Islet of Langerhans (tissue), 1 donor: Measurements from ENCODE around the gene GNG7.
"Not testable (repeated sequence)": the region's sequence is repeated elsewhere in the genome, so short reads cannot be mapped to it uniquely, and the experiment has no call there.

ENCODE experiments used
- FAIRE-seq: peaks from one replicate; lab custom pipeline; 2011; peaks lifted over from hg19 to GRCh38; lab: Jason Lieb, UNC

The GNG7 gene

DNA sequence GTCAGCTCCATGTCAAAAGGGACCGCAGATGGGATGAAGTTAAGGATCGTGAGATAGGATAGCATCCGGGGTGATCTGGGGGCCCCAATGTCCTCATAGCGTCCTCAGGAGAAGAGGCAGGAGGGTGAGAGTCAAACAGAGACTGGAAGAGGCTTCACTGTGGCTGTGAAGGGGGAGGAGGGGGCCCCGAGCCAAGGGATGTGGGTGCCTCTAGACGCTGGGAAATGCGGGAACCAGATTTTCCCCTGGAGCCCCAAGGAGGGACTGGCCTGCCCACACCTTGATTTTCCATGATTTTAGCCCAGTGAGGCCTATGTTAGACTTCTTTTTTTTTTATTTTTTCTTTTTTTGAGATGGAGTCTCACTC lies 61.2 kb downstream of the GNG7 start:
- FAIRE-seq = no peak

DNA sequence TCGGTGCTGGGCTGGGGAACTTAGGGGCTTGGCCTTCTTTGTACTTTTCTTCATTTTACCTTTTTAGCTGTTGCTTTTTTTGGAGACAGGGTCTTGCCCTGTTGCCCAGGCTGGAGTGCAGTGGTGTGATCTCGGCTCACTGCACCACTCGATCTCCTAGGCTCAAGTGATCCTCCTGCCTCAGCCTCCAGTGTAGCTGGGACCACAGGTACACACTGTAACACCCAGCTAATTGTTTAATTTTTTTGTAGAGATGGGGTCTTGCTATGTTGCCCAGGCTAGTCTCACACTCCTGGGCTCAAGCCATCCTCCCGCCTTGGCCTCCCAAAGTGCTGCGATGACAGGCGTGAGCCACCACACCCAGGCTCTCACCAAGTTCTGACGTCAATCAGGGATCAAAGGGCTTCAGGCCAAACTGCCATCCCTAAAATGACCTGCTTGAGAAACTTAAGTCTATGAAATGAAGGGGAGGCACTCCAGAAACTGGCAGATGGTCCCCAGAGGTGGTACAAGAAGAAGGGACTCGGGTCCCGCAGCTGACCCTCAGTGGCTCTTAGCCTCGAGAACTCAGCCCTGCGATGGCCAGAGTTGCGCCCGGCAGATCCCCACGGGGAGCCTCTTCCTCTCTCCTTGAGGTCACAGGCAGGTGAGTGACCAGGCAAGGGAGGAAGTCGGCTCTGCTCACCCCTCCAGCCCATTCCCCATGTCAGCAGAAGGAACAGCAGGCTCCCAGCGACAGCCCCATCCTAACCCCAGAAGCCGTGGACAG lies 61.7 kb downstream of the GNG7 start:
- FAIRE-seq = no peak

DNA sequence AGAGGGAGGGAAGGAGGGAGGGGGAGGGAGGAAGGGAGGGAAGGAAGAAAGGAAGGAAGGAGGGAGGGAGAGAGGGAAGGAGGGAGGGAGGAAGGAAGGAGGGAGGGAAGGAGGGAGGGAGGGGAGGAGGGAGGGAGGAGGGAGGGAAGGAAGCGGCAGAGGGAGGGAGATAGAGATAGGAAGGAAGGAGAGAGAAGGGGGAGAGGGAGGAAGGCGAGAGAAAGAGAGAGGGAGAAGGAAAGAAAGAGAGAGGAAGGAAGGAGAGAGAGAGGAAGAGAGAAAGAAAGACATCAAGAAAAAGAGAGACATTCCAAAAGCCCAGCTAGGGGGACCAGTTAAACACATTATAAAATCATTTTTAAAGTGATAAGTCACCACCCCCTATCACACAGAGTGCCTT lies 62.5 kb downstream of the GNG7 start:
- FAIRE-seq = no peak

DNA sequence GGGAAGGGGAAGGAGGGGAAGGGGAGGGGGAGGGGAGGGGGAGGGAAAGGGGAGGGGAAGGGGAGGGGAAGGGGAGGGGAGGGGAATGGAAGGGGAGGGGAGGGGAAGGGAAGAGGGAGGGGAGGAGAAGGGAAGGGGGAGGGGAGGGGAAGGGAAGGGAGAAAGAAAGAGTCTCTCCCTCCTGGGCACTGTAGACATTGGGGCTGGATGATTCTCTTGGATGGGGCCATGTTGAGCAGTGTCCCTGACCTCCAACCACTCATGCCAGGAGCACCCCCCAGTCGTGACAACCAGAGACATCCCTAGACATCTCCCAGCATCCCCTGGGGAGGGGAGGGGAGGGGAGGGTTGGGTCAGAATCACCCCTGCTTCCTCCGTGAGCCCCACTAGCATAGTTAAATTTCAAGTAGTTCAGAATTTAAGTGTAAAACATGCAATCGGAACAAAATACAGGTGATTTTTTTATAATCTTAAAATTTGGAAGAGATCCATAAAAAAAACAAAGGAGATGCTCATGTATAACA lies 64.0 kb downstream of the GNG7 start:
- FAIRE-seq = no peak

- no peak for FAIRE-seq
These were observed 65.4 kb downstream of the GNG7 start for GRCh38 chr19:2636897-2637683.

DNA sequence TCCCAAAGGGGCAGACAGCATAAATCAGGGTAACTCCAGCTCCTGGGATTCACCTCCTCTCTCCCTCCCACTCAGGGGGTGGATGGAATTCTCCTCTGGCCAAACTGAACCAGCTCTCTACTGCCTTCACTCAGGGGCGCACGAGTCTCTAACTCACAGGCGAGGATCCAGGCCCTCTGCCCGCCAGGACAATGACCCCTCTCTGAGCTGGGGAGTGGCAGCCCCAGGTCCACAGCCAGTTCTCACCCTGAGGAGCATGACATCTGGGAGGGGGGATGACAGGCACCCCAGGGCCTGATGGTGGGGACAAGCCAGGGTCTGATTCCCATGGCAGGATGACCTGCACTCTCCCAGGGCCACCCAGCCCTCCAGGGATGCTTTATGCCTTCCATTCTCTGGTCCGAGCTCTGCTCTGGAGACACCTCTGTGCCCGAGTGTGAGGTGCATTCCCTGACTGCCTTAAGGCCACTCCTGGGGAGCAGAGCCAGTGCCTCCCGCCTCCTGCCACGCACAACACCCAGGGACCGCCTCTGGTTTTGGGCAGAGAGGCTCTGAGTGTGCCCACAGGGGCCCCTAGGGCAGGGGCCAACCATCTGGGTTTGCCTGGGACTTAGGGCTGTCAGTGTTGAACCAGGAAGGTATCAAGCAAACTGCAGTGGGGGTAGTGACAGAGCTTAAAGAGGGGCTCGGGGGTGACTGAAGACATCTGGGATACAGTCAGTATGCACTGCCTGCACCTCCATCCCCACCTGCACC lies 66.2 kb downstream of the GNG7 start:
- no peak for FAIRE-seq

DNA sequence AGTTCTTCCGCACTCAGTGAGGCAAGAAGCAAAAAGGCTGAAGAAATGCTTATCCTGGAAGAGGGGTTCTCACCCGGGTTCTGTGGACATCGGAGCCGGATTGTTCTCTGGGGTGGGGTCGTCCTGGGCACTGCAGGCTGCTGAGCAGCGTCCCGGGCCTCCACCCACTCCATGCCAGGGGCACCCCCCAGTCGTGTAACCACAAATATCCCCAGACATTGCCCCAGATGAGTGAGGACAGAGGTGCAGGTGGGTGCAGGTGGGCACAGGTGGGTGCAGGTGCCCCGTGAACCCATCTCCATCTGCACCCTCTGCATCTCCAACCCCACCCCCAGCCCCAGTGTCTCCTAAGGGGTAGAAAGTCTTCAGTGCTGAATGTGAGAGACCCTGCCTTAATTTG lies 67.5 kb downstream of the GNG7 start:
- no peak for FAIRE-seq

- no peak for FAIRE-seq
These were observed 68.1 kb downstream of the GNG7 start for GRCh38 chr19:2634228-2634951.

DNA sequence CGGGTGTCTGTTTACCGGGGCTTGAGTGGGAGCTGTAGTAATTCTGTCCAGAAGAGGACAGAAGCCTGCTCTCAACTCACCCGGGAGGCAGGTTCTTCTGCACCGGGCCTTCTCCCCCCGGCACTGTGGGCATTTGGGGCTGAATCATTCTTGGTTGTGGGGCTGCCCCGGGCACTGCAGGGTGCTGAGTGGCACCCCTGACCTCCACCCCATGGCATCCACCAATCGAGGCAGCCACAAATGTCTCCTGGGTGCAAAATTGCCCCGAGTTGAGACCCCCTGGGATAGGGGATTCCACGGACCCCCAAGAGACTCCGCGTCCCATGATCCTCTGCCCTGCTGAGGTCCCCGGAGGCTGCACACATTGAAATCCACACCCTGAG lies 68.8 kb downstream of the GNG7 start:
- no peak for FAIRE-seq

- no peak for FAIRE-seq
These were observed 71.2 kb downstream of the GNG7 start for GRCh38 chr19:2631213-2631821.

DNA sequence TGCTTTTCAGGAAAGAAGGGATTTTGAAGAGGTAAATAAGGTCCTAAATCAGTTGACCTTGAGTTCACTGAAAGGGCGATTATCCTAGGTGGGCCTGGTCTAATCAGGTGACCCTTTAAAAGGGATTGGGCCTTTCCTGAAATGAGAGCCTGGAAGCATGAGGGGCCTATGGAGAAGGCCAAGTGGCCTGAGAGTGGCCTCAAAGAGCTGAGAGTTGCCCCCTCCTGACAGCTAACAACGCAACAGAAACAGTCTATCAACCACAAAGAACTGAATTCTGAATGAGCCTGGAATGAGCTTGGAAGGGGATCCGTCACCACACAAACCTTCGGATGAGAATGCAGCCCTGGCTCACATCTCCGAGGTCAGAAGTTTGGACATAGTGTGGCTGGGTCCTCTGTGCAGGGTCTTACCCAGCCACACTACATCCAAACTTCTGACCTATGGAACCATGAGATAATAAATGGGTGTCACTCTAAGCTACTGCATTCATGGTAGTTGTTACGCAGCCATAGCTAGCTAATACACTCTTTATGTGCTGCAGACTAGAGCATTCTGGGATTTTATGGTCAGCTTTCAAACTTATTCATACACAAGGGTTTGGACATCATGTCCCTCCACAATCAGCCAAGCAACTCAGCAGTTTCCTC lies 72.0 kb downstream of the GNG7 start:
- no peak for FAIRE-seq

- FAIRE-seq = no peak
These were observed 72.8 kb downstream of the GNG7 start for GRCh38 chr19:2629491-2630351.

GRCh38 chr19:2628597-2628996 lies 73.9 kb downstream of the GNG7 start:
- no peak for FAIRE-seq

DNA sequence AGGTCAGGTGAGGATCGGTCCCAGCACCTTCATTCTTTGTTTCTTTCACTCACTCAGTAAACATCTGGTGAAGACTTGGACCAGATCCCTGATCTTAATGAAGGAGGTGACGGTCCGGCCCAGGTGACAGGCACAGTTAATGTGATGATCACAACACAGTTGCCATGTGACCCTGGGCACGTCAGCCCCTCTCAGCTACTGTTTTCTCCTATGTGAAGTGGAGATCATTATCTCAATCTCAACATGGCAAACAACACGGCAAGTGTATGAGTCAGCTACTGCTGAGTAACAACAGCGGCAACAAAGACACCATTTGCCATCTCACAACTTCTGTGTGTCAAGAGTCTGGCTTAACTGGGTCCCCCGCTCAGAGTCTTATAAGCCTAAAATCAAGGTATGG lies 74.6 kb downstream of the GNG7 start:
- no peak for FAIRE-seq

DNA sequence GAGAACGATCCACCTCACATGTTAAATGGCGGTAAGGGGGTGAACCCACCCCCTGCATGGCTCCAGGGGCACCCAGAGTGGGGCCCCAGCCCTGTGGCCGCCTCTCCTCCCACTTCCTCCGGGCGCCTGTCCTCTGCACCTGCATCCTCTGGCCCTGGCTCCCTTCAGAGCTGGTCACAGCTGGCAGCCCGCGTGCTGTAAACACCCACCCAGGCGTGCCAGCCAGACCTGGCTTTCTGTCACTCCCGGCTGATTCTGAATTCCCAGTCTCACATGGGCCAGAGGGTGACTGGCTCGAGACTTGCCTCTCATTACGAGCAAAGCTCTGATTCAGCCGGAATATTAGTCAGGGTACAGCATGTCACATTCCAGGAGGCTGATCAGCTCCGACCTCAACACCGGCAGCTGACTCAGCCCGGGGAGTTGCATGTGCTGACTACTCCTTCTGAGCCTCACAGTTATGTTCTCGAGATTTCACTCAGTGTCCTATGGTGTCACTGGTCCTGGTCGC lies 75.1 kb downstream of the GNG7 start:
- FAIRE-seq = no peak

- FAIRE-seq = no peak
These were observed 77.1 kb downstream of the GNG7 start for GRCh38 chr19:2625434-2625833.

- FAIRE-seq = no peak
These were observed 77.9 kb downstream of the GNG7 start for GRCh38 chr19:2624537-2625091.

- FAIRE-seq = no peak
These were observed 78.7 kb downstream of the GNG7 start for GRCh38 chr19:2623798-2624197.

DNA sequence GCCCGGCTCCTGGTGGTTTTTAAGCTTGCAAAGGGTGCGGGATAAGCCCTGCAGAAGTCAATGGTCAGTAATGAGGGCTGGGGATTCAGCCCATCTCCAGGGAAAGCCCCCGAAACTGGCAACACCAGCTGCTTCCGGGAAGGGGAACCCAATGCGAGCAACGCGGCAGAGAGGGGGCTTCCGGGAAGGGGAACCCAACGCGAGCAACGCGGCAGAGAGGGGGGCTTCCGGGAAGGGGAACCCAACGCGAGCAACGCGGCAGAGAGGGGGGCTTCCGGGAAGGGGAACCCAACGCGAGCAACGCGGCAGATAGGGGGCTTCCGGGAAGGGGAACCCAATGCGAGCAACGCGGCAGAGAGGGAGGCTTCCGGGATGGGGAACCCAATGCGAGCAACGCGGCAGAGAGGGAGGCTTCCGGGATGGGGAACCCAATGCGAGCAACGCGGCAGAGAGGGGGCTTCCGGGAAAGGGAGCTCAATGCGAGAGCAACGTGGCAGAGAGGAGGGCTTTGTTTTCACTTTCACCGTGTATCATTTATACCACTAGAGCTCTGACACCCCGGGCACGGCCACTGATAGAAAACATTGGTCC lies 80.0 kb downstream of the GNG7 start:
- not testable (repeated sequence) for FAIRE-seq
